ENCODE measurements around the gene ZBTB40.

Gene ZBTB40

DNA sequence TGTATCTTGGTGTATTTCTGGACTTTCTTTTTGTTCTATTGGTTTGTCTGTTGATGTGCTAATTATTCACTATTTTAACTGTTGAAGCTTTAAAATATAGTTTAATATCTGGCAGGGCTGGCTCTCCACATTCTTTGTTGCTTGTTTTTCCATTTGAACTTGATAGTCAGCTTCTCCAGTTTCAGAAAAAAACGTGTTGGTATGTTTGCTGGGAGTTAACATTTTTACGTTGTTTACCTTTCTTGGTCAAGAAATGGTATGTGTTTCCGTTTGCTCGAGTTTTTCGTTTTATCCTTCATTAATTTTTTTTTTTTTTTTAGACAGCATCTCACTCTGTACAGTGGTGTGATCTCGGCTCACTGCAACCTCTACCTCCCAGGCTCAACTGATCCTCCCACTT is 16.9 kb upstream of the ZBTB40 start:
- no peak for DNase-seq (ENCODE audit: low read depth)

DNA sequence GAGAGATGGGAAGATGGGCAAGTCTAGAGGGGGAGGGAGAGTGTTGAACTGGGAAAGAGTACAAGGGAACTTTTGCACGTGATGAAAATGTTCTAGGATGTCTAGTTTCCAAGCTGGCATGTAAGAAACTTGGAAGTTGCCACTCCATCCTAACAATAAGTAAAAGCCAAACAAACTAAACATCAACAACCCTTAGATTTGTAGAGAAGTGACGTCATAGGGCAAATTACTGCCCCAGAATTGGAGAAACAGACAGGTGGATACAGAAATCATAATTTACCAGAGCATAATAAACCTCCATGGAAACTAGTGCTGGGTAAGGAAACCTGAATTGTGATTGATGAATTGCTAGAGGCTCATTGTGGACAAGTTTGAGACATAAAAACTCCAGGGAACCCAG is 14.7 kb upstream of the ZBTB40 start:
- DNase-seq (ENCODE audit: low read depth) = no peak

DNA sequence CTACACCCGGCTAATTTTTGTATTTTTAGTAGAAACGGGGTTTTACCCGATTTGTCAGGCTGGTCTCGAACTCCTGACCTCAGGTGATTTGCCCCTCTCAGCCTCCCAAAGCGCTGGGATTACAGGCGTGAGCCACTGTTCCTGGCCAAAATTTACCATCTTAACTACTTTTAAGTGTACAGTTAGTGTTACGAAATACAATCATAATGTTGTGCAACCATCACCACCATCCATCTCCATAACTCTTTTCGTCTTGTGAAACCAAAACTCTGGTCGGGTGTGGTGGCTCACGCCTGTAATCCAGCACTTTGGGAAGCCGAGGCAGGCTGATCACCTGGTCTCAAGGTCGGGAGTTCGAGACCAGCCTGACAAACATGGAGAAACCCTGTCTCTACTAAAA is 14.1 kb upstream of the ZBTB40 start:
- DNase-seq (ENCODE audit: low read depth) = no peak

DNA sequence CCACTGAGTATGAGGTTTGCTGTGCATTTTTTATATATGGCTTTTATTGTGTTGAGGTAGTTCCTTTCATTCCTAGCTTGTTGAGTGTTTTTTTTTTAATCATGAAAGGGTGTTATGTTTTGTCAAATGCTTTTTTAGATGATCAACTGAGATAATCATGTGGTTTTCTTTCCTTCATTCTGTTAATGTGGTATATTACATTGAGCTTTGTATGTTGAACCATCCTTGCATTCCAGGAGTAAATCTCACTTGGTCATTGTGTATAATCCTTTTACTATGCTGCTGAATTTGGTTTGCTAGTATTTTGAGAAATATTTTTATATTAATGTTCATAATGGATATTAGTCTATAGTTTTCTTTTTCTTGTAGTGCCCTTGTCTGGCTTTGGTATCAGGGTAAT is 11.1 kb upstream of the ZBTB40 start:
- DNase-seq (ENCODE audit: low read depth) = no peak

DNA sequence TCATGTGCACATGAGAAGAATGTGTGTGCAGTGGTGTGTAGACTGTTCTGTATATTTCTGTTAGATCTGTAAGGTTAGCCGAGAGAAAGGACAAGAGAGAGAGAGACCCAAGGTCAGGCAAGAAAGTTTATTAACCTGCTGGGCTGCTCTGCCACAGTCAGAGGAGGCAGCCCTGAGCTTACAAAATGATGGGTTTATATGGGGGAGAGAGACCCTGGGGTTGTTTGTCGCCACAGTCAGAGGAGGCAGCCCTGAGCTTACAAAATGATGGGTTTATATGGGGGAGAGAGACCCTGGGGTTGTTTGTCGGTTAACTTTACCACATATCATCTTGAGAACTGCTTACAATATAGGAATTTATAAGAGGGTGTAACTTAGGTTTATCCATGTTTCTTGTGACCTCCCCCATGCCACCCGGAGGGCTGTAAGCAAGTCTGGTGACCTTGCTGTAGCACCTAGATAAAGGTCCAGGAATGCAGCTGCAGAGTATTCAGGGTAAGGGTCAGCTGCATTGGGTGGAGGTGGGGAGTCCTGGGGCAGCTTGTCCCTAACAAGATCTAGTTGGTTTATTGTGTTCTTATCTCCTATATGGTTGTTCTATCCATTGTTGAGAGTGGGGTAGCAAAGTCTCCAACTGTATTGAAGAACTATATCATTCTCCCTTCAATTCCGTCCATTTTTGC is 9.3 kb upstream of the ZBTB40 start:
- DNase-seq (ENCODE audit: low read depth) = no peak

DNA sequence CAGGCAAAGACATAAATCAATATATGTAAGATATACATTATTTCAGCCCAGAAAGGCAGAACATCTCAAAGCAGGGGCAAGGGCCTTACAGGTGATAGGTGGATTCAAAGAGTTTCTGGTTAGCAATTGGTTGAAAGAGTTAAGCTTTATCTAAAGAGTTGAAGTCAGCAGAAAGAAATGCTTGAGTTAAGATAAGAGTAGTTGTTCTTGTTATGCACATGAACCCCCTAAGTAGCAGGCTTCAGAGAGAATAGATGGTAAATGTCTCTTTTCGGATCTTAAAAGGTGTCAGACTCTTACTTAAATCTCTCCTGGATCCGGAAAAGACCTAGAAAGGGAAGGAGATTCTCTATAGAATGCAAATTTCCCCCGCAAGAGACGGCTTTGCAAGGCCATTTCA is 8.3 kb upstream of the ZBTB40 start:
- DNase-seq (ENCODE audit: low read depth) = no peak

DNA sequence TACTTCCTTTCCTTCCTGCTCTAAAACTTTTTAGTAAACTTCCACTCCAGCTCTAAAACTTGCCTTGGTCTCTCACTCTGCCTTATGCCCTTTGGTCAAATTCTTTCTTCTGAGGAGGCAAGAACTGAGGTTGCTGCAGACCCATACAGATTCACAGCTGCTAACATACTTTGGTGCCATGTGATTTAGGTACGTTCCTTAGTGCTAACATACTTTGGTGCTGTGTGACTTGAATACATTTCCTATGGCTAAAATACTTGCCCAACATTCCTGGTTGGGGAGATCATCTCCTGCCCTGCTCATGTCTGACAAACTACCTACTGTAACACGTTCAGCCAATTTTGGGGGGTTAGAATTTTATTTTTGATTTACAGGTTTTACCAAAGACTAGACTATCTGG is 6.8 kb upstream of the ZBTB40 start:
- no peak for DNase-seq (ENCODE audit: low read depth)

DNA sequence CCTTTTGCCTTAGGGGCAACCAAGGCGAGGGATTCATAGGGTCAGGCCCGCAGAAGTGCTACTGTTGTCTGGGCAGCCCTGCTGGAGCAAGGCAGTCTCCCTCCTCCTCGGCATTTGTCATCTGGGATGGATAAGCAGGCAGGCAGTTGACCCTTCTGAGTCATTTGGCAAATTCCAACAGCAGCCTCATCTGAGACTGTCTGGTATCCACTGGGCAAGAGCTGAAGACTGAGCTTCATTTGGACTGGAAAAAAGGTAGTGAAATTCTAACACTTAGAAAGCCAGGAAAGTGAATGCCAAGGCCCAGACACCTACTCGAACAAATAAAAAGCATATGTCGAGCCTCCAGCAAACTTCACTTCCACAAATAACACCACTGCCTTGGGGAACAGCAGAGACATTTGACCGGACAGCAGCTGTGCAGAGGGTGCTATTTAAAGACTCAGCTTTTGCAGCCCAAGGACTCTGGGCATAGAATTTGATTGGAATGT is 4.0 kb upstream of the ZBTB40 start:
- DNase-seq (ENCODE audit: low read depth) = no peak

DNA sequence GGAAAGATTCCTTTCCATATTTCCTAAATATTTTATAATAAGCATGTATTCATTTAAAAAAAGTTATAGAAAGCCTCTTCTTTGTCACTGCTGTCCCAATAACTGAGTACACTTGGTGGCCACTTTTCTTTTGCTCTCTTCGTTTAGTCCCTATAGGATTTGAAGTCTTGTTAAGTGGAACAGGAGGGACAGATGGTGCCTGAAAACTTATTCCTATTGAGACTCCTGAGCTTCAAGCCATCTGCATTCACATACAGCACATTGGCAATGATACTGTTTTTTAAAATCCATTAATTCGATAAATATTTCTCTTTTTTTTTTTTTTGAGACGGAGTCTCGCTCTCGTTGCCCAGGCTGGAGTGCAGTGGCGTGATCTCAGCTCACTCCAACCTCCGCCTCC is 2.0 kb upstream of the ZBTB40 start:
- no peak for DNase-seq (ENCODE audit: low read depth)

DNA sequence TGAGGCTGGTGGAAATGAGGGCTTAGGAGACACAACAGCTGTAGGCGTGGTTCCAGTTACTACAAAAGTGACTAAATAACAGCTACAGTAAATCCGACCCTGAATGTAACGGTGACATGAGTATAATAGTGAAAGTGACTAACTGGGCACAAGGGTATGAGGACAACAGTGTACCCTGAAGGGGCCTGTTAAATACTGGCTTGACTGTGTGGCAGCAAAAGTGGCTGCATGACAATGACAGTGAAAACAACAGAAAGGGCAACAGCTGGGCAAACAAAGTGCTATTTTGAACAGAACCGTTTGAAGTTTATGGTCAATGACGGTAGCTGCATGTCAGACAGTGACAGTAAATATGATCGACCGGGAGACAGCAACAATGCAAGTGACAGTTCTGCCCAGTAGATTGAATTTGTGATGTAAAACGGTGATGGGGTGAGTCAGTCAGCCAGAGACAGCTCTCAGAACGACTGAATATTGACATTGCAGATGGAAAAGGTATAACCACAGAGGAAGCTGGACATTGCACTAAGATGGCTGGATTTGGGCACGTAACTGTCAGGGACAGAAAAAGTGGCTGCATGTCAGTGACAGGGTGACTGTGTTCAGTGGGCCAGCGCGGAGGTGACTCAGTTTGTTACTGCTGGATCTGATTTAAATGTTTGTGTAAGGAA is 1.2 kb upstream of the ZBTB40 start:
- DNase-seq (ENCODE audit: low read depth) = no peak

DNA sequence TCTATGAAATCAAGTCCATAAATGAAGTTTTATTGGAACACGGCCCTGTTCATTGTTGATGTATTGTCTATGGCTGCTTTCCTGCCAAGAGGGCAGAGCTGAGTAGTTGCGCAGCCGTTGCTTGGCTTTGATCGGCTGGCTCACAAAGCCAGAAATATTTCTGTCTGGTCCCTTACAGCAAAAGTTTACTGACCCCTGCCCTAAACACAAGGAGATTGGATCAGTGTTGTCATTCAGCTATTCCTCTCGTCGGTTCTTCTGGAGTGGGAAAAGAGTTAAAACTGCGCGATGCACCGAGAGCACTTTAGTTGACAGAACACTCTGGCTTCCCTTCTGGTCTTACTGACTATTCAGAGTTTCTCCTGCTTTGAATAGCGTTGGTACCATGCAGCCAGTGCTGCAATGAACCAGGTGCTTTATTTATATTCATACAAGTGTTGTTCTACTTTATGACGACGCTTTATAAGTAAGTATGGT is 868 bp downstream of the ZBTB40 start:
- DNase-seq (ENCODE audit: low read depth) = no peak

DNA sequence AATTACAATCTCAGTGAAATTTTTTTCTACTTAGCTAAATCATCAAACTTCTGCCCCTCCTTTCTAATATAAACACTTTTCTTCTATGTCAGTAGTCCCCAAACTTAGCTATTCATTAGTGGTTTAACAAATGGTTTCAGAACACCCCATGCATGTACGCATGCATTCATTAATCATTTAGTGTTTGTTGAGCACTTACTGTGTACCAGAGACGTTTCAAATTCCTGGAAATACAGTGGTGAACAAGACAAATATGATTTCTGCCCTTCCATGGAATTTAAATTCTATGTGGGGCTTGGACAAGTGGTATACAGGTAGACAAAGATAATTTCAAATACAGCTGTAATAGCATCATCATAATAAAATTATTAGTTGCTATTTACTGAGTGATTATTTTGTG is 1.5 kb downstream of the ZBTB40 start:
- DNase-seq (ENCODE audit: low read depth) = no peak

DNA sequence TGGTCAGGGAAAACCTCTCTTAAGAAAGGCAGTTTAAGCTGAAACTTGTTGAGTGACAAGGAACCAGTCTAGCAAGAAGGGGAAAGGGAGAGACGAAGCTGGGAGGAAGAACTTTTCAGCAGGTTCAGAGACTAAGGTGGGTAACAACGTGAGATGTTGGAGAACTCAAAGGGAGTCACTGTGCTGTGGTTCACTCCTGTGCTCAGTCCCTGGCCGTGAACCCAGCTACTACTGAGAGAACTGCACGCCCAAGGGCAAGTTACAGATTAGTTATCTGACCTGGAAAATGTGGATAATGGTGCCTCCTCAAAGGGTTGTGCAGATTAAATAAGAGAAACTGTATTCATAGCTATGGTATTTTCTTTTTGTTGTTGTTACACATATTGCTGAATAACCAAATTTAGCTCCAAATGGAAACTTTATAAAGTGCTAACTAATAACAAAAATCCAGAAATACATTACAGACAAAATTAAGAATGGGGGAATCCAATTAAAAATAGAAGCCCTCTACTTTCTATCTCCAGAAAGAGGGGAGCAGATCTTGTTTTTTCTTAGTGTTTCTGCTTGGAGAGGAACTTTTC is 2.9 kb downstream of the ZBTB40 start:
- DNase-seq (ENCODE audit: low read depth) = no peak

DNA sequence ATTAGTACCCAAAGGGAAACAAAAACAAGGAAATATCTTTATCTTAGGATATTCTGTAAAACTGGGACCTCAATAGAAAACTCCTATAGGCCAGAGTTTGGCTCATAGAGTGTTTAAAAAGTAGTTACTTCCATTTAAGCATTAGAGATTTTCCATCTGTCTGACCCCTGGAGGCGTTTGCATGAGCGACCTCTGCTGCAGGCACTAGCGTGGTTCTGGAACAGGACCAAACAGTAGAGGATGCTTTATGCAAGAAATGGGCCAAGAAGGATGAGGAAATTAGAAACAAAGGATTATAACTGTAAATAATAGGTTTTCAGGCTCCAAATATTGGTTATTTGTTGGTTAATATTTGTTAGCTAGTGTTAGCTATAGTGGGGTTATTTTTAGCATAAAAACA is 5.7 kb downstream of the ZBTB40 start:
- DNase-seq (ENCODE audit: low read depth) = no peak

DNA sequence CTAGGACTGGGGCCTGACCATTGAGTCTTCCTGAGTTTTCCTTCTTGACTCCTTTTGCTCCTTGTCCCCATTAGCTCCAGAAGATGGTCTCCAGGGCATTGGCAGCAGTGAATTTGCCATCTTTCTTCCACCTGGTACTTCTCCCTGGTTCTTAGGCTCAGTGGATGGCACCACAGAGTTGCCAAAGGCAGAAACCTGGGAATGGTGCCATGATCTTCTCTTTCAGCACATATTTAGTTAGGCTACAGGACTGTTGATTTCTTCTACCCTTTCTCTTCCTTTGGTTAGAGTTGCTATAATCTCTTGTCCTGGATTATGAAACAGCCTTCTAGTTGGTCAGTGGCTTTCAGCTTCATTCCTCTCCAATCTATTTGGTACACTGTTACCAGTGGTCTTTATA is 6.2 kb downstream of the ZBTB40 start:
- DNase-seq (ENCODE audit: low read depth) = no peak

DNA sequence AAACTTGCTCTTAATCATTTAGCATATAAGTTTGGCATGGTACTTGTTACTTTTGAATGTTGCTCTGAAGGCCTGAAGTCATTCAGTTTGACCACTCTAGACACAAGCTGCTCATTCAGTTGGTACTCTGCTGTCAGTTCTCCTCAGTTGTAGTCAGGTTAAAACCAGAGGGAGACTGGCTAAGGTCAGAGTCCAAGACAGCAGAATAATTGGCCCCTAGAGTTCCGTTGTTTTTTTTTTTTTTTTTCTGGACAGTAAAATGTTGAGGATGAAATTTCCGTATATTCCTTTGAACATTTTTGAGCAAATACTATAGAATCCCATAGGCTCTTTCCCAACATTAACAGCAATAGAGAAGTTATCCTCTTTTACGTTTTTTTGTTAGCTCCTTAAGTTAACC is 9.4 kb downstream of the ZBTB40 start:
- no peak for DNase-seq (ENCODE audit: low read depth)

DNA sequence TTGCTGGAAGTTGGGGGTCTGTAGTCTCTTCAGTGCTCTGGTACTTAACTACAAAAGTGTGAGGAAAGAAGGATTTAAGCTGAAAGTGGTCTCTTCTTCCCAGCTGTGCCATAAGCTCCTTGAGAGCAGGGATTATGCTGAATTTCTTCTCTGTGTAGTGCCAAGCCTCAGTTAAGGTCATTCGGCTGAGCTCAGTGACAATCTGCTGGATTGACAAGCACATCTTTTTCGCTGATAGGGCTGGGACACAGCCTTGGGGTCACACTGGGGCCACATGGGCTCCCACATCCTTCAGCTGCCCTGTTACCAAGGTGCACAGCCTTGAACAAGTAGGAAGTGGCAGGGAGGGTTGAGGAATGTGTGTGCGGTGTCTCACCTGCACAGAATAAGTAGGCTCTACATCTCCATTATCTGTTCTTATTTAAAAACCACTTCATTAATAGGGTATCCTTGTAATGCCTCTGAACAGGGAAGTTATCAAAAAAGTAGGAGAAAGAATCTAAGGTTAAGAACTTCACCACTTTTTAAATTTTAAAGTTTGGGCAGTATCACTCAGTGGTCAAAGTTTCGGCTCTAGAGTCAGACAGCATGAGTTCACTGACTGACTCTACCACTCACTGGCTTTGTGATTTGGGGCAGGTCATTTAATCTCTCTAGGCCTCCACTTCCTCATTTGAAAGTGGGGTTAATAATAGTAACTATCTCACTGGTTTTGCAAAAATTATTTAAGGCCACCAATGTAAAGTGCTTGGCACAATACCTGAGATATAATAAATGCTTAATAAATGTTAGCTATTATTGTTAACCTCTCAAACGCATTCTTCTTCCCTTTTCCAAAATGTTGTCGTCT is 10.3 kb downstream of the ZBTB40 start:
- DNase-seq (ENCODE audit: low read depth) = no peak

DNA sequence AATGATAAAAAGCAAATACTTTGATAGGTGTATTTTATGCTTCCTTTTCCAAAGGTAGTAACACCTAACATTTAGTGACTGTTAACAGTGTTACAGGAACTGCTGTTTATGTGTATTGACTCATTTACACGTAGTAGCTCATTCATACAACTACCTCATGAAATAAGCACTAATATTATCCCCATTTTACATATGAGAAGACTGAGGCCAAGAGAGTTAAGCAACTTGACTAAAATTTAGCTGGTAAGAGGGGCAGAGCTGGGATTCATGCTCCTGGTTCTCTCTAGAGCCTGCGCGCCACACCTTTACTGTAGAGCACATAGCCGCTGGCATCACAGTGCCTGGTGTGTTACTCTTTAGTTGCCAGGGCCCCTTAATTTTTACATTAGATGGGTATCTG is 11.3 kb downstream of the ZBTB40 start:
- DNase-seq (ENCODE audit: low read depth) = no peak

DNA sequence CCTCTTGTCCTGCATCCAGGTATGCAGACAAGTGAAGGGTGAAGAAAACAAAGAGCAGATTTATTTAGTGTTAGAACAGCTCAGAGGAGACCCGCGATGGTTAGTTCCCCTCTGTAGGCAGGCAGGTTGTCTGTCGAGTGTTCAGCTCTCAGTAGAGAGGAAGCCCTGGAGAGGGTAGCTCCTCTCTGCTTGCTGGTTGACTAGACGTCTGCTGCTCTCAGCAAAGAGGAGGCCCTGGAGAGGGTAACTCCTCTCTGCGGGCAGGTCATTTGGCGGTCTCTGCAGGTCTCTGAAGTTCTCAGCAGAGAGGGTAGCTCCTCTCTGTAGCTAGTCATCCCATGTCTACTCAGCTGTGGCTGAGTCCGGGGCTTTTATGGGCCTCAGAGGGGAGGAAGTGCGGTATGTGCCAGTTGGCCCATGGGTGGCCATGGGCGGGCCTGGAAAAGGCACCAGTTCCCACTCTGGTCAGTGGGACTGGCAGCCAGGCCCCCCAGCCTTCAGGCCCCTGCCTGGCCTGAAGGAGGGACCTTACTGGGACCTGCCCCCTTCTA is 13.4 kb downstream of the ZBTB40 start:
- DNase-seq (ENCODE audit: low read depth) = no peak

DNA sequence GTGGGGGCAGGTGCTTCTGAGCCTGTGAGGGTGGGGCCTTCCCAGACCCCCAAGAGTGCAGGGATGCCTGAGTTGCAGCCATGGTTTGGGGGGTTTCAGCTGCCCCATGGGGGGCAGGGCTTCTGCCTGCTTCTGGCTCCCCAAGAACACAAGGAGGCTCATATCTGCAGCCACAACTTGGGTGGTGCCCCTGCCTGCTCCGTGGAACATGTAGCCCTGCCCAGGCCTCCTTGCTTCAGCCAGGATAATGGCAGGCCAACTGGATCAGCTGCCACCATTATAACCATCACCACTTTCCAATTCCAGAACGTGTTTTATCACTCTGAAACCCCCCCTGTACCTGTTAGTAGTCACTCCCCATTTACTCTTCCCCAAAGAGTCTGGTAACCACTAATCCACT is 14.0 kb downstream of the ZBTB40 start:
- DNase-seq (ENCODE audit: low read depth) = no peak

DNA sequence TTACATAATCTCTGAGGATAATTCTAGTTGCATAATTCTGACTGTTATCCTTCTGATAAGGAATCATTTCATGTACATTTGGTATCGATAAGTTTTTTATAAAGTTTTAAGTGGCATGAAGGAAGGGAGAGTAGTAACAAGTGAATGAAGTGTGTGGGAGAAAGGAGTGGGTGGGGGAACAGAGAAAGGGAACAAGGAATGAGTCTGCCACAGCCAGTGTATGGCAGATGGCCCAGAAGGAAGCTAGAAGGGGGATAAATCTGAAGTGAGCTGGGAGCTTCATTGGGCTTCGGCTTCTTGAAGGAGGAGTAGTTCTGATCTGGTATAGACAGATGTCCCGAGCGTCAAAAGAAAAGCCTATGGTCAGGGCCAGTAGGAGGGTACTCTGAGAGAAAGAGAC is 18.6 kb downstream of the ZBTB40 start:
- DNase-seq (ENCODE audit: low read depth) = no peak

DNA sequence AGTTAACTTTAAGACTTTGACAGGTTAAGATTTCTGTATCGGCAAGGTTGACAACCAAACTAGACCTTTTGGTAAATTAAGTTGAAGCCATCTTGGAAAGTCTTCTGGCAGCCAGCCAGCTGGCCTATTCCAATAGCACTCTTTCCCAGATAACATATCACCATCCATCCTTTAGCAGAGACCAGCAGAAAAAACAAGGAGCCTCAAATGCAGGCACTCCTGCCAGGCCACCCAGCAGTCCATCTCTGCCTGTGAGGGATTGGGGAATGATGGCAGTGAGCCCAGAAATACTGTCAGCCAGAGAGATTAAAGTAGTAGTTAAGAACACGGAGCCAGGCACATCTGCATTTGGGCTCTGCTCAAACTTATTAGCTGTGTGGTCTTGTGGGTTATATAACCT is 19.4 kb downstream of the ZBTB40 start:
- DNase-seq (ENCODE audit: low read depth) = no peak
